GM19043 (cell line): Measurements from ENCODE around the gene DCAF7.

ENCODE experiments used
- ATAC-seq: cut with Tn5 transposase; IDR thresholded peaks from one replicate; pipeline ENCODE4 v1.9.1; 2021; ENCODE audit warnings: low read depth; ENCODE audit not compliant: unreplicated experiment

Gene DCAF7

DNA sequence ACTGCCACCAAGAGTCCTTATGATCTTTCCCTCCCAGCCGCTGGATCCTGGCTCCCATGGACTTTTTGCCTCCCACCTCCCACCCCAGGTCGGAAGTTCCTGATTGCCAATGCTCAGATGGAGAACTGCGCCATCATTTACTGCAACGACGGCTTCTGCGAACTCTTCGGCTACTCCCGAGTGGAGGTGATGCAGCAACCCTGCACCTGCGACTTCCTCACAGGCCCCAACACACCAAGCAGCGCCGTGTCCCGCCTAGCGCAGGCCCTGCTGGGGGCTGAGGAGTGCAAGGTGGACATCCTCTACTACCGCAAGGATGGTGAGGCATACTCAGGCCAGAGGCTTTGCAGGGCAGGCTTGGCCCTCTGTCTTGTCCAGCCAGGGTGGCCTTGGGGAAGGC is 26.2 kb upstream of the DCAF7 start:
- ATAC-seq, result no peak

- ATAC-seq, result no peak
Measured at GRCh38 chr17:63525190-63525946, 24.9 kb upstream of the DCAF7 start.

GRCh38 chr17:63526861-63527260 is 23.4 kb upstream of the DCAF7 start:
- ATAC-seq, result no peak

DNA sequence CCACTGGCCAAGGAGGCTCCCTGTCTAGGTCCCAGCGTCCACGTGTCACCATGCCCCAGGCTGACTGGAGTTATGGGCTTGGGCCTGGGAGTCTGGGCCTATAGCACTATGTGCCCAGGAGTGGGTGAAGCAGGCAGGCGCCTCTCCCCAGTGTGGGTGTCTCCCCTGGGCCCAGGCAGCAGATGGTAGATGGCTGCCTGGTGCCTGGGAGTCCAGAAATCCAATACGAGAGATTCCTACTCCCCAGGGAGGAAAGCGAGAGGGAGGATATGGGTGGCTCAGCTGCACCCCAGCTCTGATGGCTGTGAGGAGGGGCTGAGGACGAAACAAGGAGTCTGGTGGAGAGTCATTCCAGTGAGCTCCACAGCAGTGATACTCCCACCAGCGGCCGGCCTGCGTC is 22.1 kb upstream of the DCAF7 start:
- ATAC-seq, result no peak

DNA sequence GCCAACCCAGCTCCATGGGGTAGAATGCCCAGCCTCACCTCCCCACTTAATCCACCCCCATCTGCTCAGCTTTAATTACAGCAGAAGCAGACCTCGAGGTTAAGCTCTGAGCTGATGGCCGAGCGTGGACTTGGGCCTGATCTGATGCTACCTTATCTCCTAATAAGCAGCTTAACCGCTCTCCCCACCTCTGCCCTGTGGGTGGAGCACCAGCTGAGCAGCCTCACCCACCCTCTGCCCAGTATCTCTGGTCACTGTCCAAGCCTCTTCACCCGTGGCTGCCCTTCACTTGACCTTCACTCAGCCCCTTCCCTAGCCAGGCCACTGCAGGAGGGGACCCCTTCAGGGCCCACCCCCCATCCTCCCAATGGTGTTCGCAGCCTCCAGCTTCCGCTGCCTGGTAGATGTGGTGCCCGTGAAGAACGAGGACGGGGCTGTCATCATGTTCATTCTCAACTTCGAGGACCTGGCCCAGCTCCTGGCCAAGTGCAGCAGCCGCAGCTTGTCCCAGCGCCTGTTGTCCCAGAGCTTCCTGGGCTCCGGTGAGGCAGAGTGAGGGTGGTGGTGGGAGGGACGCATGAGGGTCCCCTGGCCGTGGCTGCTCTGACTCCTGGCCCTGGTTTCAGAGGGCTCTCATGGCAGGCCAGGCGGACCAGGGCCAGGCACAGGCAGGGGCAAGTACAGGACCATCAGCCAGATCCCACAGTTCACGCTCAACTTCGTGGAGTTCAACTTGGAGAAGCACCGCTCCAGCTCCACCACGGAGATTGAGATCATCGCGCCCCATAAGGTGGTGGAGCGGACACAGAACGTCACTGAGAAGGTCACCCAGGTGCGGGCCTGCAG is 20.3 kb upstream of the DCAF7 start:
- ATAC-seq, result no peak

- no peak for ATAC-seq
Measured at GRCh38 chr17:63530557-63531021, 19.7 kb upstream of the DCAF7 start.

DNA sequence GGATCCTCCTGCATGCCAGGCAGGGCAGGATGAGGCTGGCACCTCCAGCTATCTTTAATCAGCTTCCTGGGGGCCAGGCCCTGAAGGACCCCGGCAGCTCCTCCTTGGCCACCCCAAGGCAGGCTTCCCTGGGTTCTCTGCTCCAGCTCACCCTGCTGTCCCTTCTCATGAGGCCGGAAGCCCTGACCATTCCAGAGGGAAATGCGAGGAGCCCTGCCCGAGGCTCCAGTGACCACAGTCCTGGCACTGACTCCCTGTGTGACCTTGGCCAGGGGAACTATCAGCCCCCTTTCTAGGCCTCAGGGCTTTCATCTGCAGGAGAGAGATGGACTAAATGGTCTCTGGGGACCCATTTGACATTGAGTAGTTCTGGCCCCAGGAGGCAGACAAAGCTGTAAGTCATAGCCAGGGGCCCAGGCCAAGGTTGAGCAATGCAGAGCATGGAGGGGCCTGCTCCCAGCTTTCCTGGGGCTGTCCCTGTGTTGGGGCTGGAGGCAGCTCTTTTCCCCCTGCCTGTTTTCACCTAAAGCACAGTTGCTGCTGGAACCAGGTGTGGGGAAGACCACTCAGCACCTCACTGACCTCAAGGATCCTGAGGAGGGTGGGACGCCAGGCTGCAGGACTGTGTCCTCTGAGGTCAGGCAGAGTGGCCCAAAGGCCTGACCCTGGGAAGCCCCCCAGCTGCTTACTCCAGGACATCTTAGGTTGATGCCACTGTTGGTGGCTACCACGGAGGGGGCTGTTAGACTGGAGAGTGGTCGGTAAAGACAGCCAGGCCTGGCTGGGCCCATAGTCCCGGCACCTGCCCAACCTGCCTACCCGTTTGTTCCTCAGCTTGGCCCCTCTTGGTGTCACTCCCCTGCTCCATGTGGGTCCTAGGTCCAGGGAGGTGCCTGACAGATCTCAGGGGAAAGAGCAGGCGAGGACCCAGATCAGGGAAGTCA is 19.0 kb upstream of the DCAF7 start:
- no peak for ATAC-seq

DNA sequence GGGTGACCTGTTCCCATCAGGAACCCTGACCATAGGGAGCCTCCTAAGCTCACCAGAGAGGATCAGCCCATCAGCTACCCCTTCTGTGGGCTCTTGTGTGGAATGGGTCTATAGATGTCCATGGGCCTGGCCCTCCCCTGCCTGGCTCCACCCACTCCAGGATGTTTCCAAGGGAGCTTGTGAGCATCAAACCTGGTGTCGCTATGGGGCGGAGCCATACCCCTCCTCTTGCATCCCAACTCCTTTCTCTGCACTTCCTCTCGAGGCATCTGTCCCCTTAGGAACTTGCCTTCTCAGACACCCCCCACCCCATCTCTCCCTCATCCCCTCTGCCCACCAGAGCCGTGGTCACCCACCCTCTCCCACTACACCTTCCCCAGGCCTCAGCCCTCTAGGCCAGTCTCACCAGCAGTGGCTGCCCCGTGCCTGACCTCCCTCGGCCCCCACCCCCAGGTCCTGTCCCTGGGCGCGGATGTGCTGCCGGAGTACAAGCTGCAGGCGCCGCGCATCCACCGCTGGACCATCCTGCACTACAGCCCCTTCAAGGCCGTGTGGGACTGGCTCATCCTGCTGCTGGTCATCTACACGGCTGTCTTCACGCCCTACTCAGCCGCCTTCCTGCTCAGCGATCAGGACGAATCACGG is 16.7 kb upstream of the DCAF7 start:
- no peak for ATAC-seq

DNA sequence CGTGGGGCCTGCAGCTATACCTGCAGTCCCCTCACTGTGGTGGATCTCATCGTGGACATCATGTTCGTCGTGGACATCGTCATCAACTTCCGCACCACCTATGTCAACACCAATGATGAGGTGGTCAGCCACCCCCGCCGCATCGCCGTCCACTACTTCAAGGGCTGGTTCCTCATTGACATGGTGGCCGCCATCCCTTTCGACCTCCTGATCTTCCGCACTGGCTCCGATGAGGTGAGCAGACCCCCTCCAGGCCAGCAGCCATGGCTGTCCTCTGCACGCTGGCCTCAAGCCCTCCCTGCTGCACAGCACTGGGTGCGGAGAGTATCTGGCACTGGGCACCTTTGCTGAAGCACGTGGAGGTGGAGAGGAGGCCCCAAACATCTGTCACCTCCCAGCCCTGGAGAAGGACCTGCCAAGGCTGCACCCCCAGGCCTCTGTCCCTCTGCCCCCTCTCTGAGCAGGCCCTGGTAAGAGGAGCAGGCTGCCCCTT is 16.2 kb upstream of the DCAF7 start:
- ATAC-seq, result no peak

- no peak for ATAC-seq
Measured at GRCh38 chr17:63534816-63535455, 15.3 kb upstream of the DCAF7 start.

- no peak for ATAC-seq
Measured at GRCh38 chr17:63535640-63536039, 14.6 kb upstream of the DCAF7 start.

- ATAC-seq, result no peak
Measured at GRCh38 chr17:63537001-63537400, 13.3 kb upstream of the DCAF7 start.

DNA sequence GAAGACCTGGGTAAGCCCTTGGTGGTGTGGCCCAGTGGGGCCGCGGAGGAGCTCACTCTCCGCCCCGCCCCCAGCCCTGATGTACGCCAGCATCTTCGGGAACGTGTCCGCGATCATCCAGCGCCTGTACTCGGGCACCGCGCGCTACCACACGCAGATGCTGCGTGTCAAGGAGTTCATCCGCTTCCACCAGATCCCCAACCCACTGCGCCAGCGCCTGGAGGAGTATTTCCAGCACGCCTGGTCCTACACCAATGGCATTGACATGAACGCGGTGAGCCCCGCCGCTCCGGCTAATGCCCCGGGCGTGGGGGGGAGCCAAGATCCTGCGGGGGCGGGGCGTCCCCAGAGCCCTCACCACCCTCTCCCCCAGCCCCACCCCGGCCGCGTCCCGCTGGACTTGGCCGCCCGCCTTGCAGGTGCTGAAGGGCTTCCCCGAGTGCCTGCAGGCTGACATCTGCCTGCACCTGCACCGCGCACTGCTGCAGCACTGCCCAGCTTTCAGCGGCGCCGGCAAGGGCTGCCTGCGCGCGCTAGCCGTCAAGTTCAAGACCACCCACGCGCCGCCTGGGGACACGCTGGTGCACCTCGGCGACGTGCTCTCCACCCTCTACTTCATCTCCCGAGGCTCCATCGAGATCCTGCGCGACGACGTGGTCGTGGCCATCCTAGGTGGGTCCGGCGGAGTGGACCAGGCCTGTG is 12.1 kb upstream of the DCAF7 start:
- no peak for ATAC-seq

- ATAC-seq, result no peak
Measured at GRCh38 chr17:63538693-63539595, 11.3 kb upstream of the DCAF7 start.

DNA sequence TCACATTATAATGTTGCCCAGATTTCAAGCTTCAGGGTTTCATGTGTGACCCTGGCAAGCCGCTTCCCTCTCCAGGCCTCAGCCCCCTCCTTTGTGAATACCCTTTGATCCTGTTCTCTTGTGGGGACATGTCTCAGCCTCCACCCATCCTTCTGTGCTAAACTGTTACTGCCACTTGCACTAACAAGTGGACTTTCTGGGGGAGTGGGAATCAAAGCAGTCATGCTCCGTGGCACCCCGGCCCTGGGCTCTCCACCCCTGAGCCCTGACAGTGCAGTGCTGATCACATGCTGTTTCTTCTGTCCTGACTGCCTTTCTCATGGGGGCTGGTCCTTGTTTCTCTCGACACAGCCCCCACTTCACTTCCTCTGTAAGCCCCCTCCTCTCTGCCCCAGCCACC is 9.7 kb upstream of the DCAF7 start:
- no peak for ATAC-seq

GRCh38 chr17:63542218-63542545 is 8.1 kb upstream of the DCAF7 start:
- no peak for ATAC-seq

- no peak for ATAC-seq
Measured at GRCh38 chr17:63542942-63543821, 7.1 kb upstream of the DCAF7 start.
